KMS-11 (cell line): Measurements from ENCODE around the gene PRCC.

Source experiments
- H2AFZ ChIP-seq: fragments of 200-600 bp; sonication (generic); 2 replicates; pipeline ENCODE4 v1.6.1; 2016; ENCODE audit warnings: antibody characterized with exemption, mixed run types, low read depth
- H3K27ac ChIP-seq: fragments of 200-600 bp; sonication (generic); 2 replicates; pipeline ENCODE4 v1.6.1; 2016; ENCODE audit warnings: mild to moderate bottlenecking, mixed run types
- H3K27me3 ChIP-seq: fragments of 200-600 bp; sonication (generic); 2 replicates; pipeline ENCODE4 v1.6.1; 2017; ENCODE audit warnings: mild to moderate bottlenecking, low read depth, mixed run types, moderate library complexity; ENCODE audit not compliant: insufficient read depth
- H3K36me3 ChIP-seq: fragments of 200-600 bp; sonication (generic); 2 replicates; pipeline ENCODE4 v1.6.1; 2017; ENCODE audit warnings: mild to moderate bottlenecking, mixed run types; ENCODE audit not compliant: insufficient read depth
- H3K4me1 ChIP-seq: fragments of 200-600 bp; sonication (generic); 2 replicates; pipeline ENCODE4 v1.6.1; 2016; ENCODE audit warnings: mild to moderate bottlenecking, low read depth, mixed run types; ENCODE audit not compliant: poor library complexity, severe bottlenecking
- H3K4me2 ChIP-seq: fragments of 200-600 bp; sonication (generic); 2 replicates; pipeline ENCODE4 v1.7.0; 2016; ENCODE audit warnings: mild to moderate bottlenecking, mixed run types
- H3K4me3 ChIP-seq: fragments of 200-600 bp; sonication (generic); IDR thresholded peaks from 2 replicates; pipeline ENCODE4 v1.6.1; 2017; ENCODE audit warnings: low read depth, low read length, mixed read lengths; ENCODE audit not compliant: insufficient read depth
- H3K79me2 ChIP-seq: fragments of 200-600 bp; sonication (generic); 2 replicates; pipeline ENCODE4 v1.6.1; 2016; ENCODE audit warnings: low read depth, mixed run types; ENCODE audit not compliant: insufficient read depth
- H3K9ac ChIP-seq: fragments of 200-600 bp; sonication (generic); 2 replicates; pipeline ENCODE4 v1.6.1; 2016; ENCODE audit warnings: mild to moderate bottlenecking, mixed run types
- H4K20me1 ChIP-seq: fragments of 200-600 bp; sonication (generic); 2 replicates; pipeline ENCODE4 v1.6.1; 2016; ENCODE audit warnings: mild to moderate bottlenecking, mixed run types; ENCODE audit not compliant: insufficient read depth
- TF ChIP-seq, protein P1 (sequence below): fragments of 200-600 bp; sonication (generic); conservative IDR thresholded peaks from 2 replicates; pipeline ENCODE4 v1.6.1; 2017; ENCODE audit warnings: low read depth, mild to moderate bottlenecking, antibody characterized with exemption, low read length, moderate library complexity, mixed read lengths

The PRCC gene

DNA sequence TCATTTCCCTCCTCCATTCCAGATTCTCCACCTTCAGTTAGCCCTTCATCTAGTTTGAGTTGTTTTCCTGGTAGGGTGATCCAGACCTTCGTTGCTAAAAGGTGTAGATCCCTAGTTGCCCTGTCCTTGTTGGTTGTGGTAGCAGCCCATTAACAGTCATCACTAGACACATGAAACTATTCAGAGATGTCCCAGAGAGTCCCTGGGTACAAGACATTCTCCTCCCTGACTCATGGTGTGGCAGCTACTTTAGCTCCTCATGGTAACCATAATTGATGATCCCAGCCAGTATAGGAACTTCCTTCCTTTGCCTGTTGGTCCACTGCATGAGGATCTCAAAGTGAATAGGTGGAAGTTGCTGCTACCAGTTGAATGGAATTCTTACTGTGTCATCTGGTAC, 55.3 kb downstream of the PRCC start:
- Histone ChIP-seq H3K4me2 (no peak overlapping the region), H3K4me1 (no peaks in the 10 kb centered on the region), H2AFZ (no peak overlapping the region), H3K79me2 (no peaks in the 10 kb centered on the region), H3K9ac (no peak overlapping the region), H3K27ac (no peak overlapping the region), H4K20me1 (no peaks in the 10 kb centered on the region), H3K36me3 (no peaks in the 10 kb centered on the region), H3K4me3 (no peak overlapping the region), H3K27me3 (peaks cover 10% of the 10 kb centered on the region; the same call in 1 of the 2 replicates)
- TF ChIP-seq, protein P1, sequence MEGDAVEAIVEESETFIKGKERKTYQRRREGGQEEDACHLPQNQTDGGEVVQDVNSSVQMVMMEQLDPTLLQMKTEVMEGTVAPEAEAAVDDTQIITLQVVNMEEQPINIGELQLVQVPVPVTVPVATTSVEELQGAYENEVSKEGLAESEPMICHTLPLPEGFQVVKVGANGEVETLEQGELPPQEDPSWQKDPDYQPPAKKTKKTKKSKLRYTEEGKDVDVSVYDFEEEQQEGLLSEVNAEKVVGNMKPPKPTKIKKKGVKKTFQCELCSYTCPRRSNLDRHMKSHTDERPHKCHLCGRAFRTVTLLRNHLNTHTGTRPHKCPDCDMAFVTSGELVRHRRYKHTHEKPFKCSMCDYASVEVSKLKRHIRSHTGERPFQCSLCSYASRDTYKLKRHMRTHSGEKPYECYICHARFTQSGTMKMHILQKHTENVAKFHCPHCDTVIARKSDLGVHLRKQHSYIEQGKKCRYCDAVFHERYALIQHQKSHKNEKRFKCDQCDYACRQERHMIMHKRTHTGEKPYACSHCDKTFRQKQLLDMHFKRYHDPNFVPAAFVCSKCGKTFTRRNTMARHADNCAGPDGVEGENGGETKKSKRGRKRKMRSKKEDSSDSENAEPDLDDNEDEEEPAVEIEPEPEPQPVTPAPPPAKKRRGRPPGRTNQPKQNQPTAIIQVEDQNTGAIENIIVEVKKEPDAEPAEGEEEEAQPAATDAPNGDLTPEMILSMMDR: no peak

DNA sequence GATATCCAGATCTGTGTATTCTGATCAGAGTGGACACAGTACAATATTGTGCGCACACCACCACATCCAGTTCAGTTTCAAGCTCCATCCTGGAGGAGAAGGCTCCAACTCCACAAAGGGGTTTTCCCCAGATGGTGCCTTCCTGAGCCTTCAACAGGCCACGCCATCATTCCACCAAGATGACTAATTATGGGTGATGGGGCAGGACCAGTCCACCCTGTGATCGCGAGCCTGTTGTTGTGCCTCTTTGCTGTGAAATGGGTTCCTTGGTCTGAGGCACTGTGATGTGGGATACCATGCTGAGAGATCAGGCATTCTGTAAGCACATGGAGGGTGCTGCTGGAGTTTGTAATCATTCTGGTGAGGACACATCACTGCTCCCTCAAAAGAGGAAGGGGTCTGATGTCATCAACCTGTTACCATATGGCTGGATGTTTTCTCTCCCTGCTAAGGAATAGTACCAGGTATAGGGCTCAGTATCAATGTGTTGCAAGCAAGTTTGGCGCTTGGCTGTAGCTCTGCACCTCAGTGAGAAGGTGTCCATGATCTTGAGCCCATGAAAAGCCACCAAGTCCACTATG, 56.0 kb downstream of the PRCC start:
- TF ChIP-seq, protein P1: no peak
- H3K4me3 ChIP-seq: no peak overlapping the region
- H4K20me1 ChIP-seq: no peaks in the 10 kb centered on the region
- H3K4me2 ChIP-seq: no peak overlapping the region
- H3K27me3 ChIP-seq: peaks cover 10% of the 10 kb centered on the region; the same call in 1 of the 2 replicates
- H3K9ac ChIP-seq: no peak overlapping the region
- H3K79me2 ChIP-seq: no peaks in the 10 kb centered on the region
- no peaks in the 10 kb centered on the region for H3K4me1 ChIP-seq
- H3K36me3 ChIP-seq: no peaks in the 10 kb centered on the region
- no peak overlapping the region for H3K27ac ChIP-seq
- no peak overlapping the region for H2AFZ ChIP-seq

DNA sequence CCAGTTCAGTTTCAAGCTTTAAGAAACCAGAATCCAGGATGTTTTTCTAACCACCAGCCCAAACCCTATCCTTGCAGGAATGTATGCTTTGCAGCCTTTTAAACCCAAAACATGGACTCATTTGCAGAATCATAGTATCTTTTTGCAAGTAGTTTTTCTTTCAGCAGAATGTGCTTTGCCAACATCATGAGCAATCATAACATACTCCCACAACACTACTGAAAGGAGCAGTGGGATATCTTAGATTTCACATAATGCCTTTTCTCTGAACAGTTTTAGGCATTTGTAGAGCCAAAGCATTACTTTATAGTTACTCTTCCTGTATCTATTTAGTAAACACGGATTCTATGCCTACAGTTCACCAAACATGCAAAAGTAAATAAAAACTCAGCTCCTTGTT, 59.3 kb downstream of the PRCC start:
- H3K4me2 ChIP-seq: no peak overlapping the region
- H3K36me3 ChIP-seq: no peaks in the 10 kb centered on the region
- H4K20me1 ChIP-seq: no peaks in the 10 kb centered on the region
- no peaks in the 10 kb centered on the region for H3K4me1 ChIP-seq
- H3K9ac ChIP-seq: no peak overlapping the region
- H3K4me3 ChIP-seq: no peak overlapping the region
- H3K27ac ChIP-seq: no peak overlapping the region
- TF ChIP-seq, protein P1: no peak
- no peaks in the 10 kb centered on the region for H3K79me2 ChIP-seq
- peaks cover 5% of the 10 kb centered on the region; the same call in 1 of the 2 replicates for H3K27me3 ChIP-seq
- no peak overlapping the region for H2AFZ ChIP-seq

DNA sequence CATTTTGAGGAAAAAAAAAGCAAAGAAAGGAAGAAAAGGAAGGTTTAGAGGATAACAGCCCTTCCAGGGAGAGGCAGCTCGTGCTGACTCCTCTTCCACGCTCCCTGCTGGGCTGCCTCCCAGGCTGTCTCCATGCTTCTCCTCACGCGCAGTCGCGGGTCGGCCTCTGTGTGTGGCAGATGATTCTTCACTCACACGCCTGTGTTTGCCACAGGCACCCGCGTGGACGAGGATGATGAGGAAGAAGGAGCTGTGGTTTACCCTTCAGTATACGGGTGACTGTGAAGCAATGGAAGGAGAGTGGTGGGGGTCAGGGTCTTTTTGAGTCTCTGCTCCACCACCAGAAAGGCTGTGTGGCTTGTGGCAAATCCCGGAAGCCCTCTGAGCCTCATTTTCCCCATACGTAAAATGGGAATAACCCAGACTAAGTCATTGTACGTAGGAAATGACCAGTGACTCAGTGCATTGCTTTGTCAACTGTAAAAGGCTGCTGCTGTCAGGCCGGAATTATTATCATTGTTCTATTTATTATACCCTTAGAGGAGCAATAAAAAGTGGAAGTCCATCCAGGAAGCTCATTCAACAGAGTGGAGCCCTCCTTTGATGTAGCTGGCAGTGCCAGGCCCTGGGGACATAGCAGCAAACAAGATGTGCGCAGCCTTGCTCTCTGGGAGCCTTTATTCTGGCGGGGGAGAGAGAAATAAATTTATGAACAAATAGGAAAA, 61.2 kb downstream of the PRCC start:
- Histone ChIP-seq H3K27me3 (peaks cover 14% of the 10 kb centered on the region; the same call in 1 of the 2 replicates), H3K27ac (no peak overlapping the region), H2AFZ (no peak overlapping the region), H3K4me3 (no peak overlapping the region), H4K20me1 (no peaks in the 10 kb centered on the region), H3K9ac (no peak overlapping the region), H3K36me3 (no peaks in the 10 kb centered on the region), H3K4me2 (no peak overlapping the region), H3K79me2 (no peaks in the 10 kb centered on the region), H3K4me1 (no peaks in the 10 kb centered on the region)
- TF ChIP-seq, protein P1: no peak
